Neural cell (in vitro differentiated cells): ENCODE data around the gene KIFC3.

Experiments used
- EZH2 ChIP-seq: fragments of 200-600, 300-800 bp; shearing (Covaris generic), sonication (generic); IDR thresholded peaks from 2 replicates; pipeline ENCODE4 v1.6.1; 2014; ENCODE audit warnings: antibody characterized with exemption, low read length, borderline replicate concordance, mild to moderate bottlenecking; ENCODE audit not compliant: insufficient read depth, poor library complexity, severe bottlenecking
- POLR2AphosphoS5 ChIP-seq: IDR thresholded peaks from 2 replicates; pipeline ENCODE4 v1.6.1; 2012
- TAF1 ChIP-seq: IDR thresholded peaks from 2 replicates; pipeline ENCODE4 v1.6.1; 2012; ENCODE audit warnings: low read depth

GRCh38 chr16:57809276-57810196 is 7.2 kb upstream of the KIFC3 start:
- no peak for TF ChIP-seq POLR2AphosphoS5
- TF ChIP-seq TAF1: no peak
- TF ChIP-seq EZH2: no peak
